Measurements from ENCODE around the gene IFT20.
"Not testable (repeated sequence)": the region's sequence is repeated elsewhere in the genome, so short reads cannot be mapped to it uniquely, and the experiment has no call there.

Gene IFT20

DNA sequence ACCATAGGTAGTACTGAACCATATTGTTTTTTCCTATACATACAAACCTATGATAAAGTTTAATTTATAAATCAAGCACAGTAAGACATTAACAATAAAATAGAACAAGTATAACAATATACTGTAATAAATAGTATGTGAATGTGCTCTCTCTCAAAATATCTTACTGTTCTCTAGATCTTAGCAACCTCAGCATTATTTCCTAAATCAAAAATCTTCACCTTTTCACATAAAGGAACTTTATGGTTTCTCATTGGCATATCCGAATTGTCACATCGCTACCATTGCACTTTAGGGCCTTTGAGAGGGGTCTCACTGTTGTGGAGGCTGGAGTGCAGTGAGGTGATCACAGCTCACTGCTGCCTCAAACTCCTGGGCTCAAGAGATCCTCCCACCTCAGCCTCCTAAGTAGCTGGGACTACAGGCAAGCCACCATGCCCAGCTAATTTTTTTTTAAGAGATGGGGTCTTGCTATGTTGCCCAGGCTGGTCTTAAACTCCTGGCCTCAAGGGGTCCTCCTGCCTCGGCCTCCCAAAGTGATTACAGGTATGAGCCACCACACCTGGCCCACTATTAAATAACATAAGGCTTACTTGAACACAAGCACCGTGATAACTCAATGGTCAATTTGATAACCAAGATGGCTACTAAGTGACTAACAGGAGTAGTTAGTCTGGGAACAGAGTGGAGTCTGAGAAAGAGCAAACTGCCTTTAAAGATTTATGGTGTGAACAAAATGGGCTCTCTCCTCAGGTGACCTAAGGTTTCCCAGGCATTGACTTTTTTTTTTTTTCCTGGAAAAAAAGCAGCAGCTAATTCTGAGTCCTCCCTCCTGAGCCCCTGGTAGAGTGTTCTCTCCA lies 19.2 kb downstream of the IFT20 start:
- H3K4me3 ChIP-seq (ENCODE audit: low read length): no peak overlapping the region
- H3K9me3 ChIP-seq (ENCODE audit: control insufficient read depth, insufficient read depth, low read length): no peaks in the 10 kb centered on the region
- WGBS (ENCODE audit: insufficient coverage, insufficient read length): no CpG with 5 or more reads among the region's 4 CpGs
- H3K4me1 ChIP-seq (ENCODE audit: control insufficient read depth, insufficient read depth, low read length): no peaks in the 10 kb centered on the region; the same call in 1 of the 2 replicates
- no peaks in the 10 kb centered on the region for H3K27me3 ChIP-seq (ENCODE audit: control insufficient read depth, insufficient read depth, low read length)
- DNase-seq (ENCODE audit: low read depth, low spot score): no peak
- no peak overlapping the region for H3K27ac ChIP-seq (ENCODE audit: low read length)
- no peaks in the 10 kb centered on the region for H3K36me3 ChIP-seq (ENCODE audit: control insufficient read depth, insufficient read depth, low read length)

DNA sequence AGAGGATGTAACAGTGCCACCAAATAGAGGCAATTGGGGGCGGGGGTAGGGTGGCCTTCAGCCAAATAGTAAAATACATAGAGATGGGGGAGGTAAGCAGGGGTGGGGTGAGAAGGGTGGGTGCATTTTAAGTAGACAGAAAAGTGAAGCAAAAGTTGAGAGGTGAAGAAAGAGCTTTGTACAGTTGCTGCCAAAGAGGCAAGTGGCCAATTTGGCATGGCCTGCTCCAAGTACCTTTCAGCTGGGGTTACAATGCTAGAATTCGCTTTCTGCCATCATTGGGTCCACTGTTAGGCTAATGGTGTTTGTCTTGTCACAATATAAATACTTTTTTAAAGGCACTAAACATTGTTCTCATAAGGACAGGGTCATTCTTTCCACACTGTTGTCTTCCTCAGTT lies 21.4 kb downstream of the IFT20 start:
- Histone ChIP-seq H3K4me1 (ENCODE audit: control insufficient read depth, insufficient read depth, low read length) (no peaks in the 10 kb centered on the region; the same call in 1 of the 2 replicates), H3K27ac (ENCODE audit: low read length) (no peak overlapping the region), H3K27me3 (ENCODE audit: control insufficient read depth, insufficient read depth, low read length) (no peaks in the 10 kb centered on the region), H3K36me3 (ENCODE audit: control insufficient read depth, insufficient read depth, low read length) (no peaks in the 10 kb centered on the region), H3K4me3 (ENCODE audit: low read length) (no peak overlapping the region), H3K9me3 (ENCODE audit: control insufficient read depth, insufficient read depth, low read length) (no peaks in the 10 kb centered on the region)
- WGBS (ENCODE audit: insufficient coverage, insufficient read length): no CpG with 5 or more reads among the region's 2 CpGs
- DNase-seq (ENCODE audit: low read depth, low spot score): no peak

GRCh38 chr17:28306954-28307401 lies 28.3 kb downstream of the IFT20 start:
- no CpG with 5 or more reads among the region's 38 CpGs for WGBS (ENCODE audit: insufficient coverage, insufficient read length)
- no peak overlapping the region for H3K4me3 ChIP-seq (ENCODE audit: low read length)
- DNase-seq (ENCODE audit: low read depth, low spot score): no peak
- no peak overlapping the region for H3K27ac ChIP-seq (ENCODE audit: low read length)
- H3K27me3 ChIP-seq (ENCODE audit: control insufficient read depth, insufficient read depth, low read length): no peaks in the 10 kb centered on the region
- no peaks in the 10 kb centered on the region for H3K4me1 ChIP-seq (ENCODE audit: control insufficient read depth, insufficient read depth, low read length)
- no peaks in the 10 kb centered on the region for H3K9me3 ChIP-seq (ENCODE audit: control insufficient read depth, insufficient read depth, low read length)
- H3K36me3 ChIP-seq (ENCODE audit: control insufficient read depth, insufficient read depth, low read length): no peaks in the 10 kb centered on the region

- WGBS (ENCODE audit: insufficient coverage, insufficient read length): no CpG with 5 or more reads among the region's 3 CpGs
- Histone ChIP-seq H3K4me1 (ENCODE audit: control insufficient read depth, insufficient read depth, low read length) (no peaks in the 10 kb centered on the region), H3K9me3 (ENCODE audit: control insufficient read depth, insufficient read depth, low read length) (no peaks in the 10 kb centered on the region), H3K27me3 (ENCODE audit: control insufficient read depth, insufficient read depth, low read length) (no peaks in the 10 kb centered on the region), H3K27ac (ENCODE audit: low read length) (no peak overlapping the region), H3K4me3 (ENCODE audit: low read length) (no peak overlapping the region), H3K36me3 (ENCODE audit: control insufficient read depth, insufficient read depth, low read length) (no peaks in the 10 kb centered on the region)
- no peak for DNase-seq (ENCODE audit: low read depth, low spot score)
Observed at GRCh38 chr17:28298449-28298848, 36.8 kb downstream of the IFT20 start.

GRCh38 chr17:28295677-28296578 lies 39.3 kb downstream of the IFT20 start:
- no peaks in the 10 kb centered on the region for H3K27me3 ChIP-seq (ENCODE audit: control insufficient read depth, insufficient read depth, low read length)
- DNase-seq (ENCODE audit: low read depth, low spot score): no peak
- no peaks in the 10 kb centered on the region for H3K9me3 ChIP-seq (ENCODE audit: control insufficient read depth, insufficient read depth, low read length)
- no peak overlapping the region for H3K27ac ChIP-seq (ENCODE audit: low read length)
- WGBS (ENCODE audit: insufficient coverage, insufficient read length): no CpG with 5 or more reads among the region's 3 CpGs
- no peaks in the 10 kb centered on the region for H3K36me3 ChIP-seq (ENCODE audit: control insufficient read depth, insufficient read depth, low read length)
- no peak overlapping the region for H3K4me3 ChIP-seq (ENCODE audit: low read length)
- H3K4me1 ChIP-seq (ENCODE audit: control insufficient read depth, insufficient read depth, low read length): no peaks in the 10 kb centered on the region

DNA sequence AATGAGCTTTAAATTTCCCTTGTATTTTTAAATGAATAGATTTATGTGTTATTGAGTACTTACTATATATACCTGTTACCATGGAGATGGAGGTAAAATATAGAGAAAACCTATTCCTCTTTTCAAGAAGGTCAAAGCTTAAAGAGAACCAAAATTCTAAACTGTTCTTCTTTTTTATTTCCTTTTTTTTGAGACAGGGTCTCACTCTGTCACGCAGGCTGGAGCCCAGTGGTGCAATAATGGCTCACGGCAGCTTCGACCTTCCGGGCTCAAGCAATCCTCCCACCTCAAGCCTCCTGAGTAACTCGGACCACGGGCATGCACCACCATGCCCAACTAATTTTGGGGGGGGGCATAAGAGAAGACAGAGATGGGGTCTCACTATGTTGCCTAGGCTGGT lies 41.3 kb downstream of the IFT20 start:
- Histone ChIP-seq H3K9me3 (ENCODE audit: control insufficient read depth, insufficient read depth, low read length) (no peaks in the 10 kb centered on the region), H3K36me3 (ENCODE audit: control insufficient read depth, insufficient read depth, low read length) (no peaks in the 10 kb centered on the region), H3K27me3 (ENCODE audit: control insufficient read depth, insufficient read depth, low read length) (no peaks in the 10 kb centered on the region), H3K27ac (ENCODE audit: low read length) (no peak overlapping the region), H3K4me3 (ENCODE audit: low read length) (no peak overlapping the region), H3K4me1 (ENCODE audit: control insufficient read depth, insufficient read depth, low read length) (no peaks in the 10 kb centered on the region)
- no peak for DNase-seq (ENCODE audit: low read depth, low spot score)
- WGBS (ENCODE audit: insufficient coverage, insufficient read length): no CpG with 5 or more reads among the region's 6 CpGs

- not testable (repeated sequence) for H3K4me1 ChIP-seq (ENCODE audit: control insufficient read depth, insufficient read depth, low read length); H3K4me3 ChIP-seq (ENCODE audit: low read length); H3K36me3 ChIP-seq (ENCODE audit: control insufficient read depth, insufficient read depth, low read length); H3K9me3 ChIP-seq (ENCODE audit: control insufficient read depth, insufficient read depth, low read length); DNase-seq (ENCODE audit: low read depth, low spot score); H3K27me3 ChIP-seq (ENCODE audit: control insufficient read depth, insufficient read depth, low read length); H3K27ac ChIP-seq (ENCODE audit: low read length)
- WGBS (ENCODE audit: insufficient coverage, insufficient read length): no CpG with 5 or more reads among the region's 12 CpGs
Observed at GRCh38 chr17:28292878-28293277, 42.4 kb downstream of the IFT20 start.

DNA sequence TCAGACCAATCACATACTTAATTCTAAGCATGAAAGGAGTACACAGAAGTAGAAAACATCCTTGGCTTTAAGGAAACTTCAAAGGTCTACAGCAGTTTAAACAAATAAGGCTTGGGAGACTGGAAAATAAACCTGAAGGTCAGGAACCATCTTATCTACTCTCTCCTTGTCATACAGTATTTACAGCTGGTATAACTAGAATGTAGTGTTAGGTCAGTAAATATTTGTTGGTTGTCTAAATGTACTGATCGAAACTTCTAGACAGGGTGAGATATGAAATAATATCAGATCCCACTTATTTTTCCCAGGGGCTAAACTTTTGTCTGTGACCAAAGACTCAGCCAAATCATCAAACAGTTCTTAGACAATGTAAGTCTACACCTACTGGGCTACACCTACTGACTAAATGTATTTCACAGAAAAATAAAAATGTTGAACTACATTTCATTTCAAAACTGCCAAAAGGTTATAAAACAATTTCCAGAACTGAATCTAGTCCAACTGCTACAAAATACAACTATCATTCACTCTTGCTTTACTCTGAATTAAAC lies 43.4 kb downstream of the IFT20 start:
- no CpG with 5 or more reads among the region's 1 CpG for WGBS (ENCODE audit: insufficient coverage, insufficient read length)
- Histone ChIP-seq H3K9me3 (ENCODE audit: control insufficient read depth, insufficient read depth, low read length) (no peaks in the 10 kb centered on the region), H3K27me3 (ENCODE audit: control insufficient read depth, insufficient read depth, low read length) (no peaks in the 10 kb centered on the region), H3K27ac (ENCODE audit: low read length) (no peak overlapping the region), H3K4me1 (ENCODE audit: control insufficient read depth, insufficient read depth, low read length) (no peaks in the 10 kb centered on the region), H3K4me3 (ENCODE audit: low read length) (no peak overlapping the region), H3K36me3 (ENCODE audit: control insufficient read depth, insufficient read depth, low read length) (no peaks in the 10 kb centered on the region)
- DNase-seq (ENCODE audit: low read depth, low spot score): no peak

DNA sequence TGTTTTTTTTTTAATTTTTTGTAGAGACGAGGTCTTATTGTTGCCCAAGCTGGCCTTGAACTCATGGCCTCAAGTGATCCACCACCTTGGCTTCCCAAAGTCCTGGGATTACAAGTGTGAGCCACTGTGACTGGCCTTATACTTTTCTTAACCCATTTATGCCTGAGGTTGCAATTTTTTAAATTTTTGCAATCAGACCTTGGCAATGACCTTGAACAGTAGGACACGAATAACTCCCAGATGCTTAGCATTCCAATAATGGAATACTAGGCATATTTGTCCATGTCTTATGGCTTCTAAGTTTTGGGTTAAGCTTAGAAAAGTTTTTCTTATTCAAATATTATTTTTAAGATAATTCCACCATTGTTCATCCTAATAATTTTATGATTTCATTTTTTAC lies 44.6 kb downstream of the IFT20 start:
- H3K27me3 ChIP-seq (ENCODE audit: control insufficient read depth, insufficient read depth, low read length): no peaks in the 10 kb centered on the region
- no peak for DNase-seq (ENCODE audit: low read depth, low spot score)
- no peaks in the 10 kb centered on the region for H3K4me1 ChIP-seq (ENCODE audit: control insufficient read depth, insufficient read depth, low read length)
- H3K4me3 ChIP-seq (ENCODE audit: low read length): no peak overlapping the region
- H3K9me3 ChIP-seq (ENCODE audit: control insufficient read depth, insufficient read depth, low read length): no peaks in the 10 kb centered on the region
- no peak overlapping the region for H3K27ac ChIP-seq (ENCODE audit: low read length)
- no CpG with 5 or more reads among the region's 2 CpGs for WGBS (ENCODE audit: insufficient coverage, insufficient read length)
- H3K36me3 ChIP-seq (ENCODE audit: control insufficient read depth, insufficient read depth, low read length): no peaks in the 10 kb centered on the region

DNA sequence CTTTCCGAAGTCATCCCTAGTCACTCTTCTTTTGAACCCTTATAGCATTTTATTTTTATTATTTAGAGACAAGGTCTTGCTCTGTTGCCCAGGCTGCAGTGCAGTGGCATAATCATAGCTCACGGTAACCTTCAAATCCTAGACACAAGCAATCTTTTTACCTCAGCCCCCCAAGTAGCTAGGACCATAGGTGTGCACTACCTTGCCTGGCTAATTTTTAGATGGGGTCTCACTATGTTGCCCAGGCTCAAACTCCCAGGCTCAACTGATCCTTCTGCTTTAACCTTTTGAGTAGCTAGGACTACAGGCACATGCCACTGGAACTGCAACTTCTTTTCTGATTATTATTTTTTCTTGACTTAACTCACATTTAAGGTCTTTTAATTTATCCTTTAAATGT lies 49.3 kb downstream of the IFT20 start:
- Histone ChIP-seq H3K36me3 (ENCODE audit: control insufficient read depth, insufficient read depth, low read length) (no peaks in the 10 kb centered on the region), H3K4me3 (ENCODE audit: low read length) (no peak overlapping the region), H3K27me3 (ENCODE audit: control insufficient read depth, insufficient read depth, low read length) (no peaks in the 10 kb centered on the region), H3K4me1 (ENCODE audit: control insufficient read depth, insufficient read depth, low read length) (no peaks in the 10 kb centered on the region), H3K27ac (ENCODE audit: low read length) (no peak overlapping the region), H3K9me3 (ENCODE audit: control insufficient read depth, insufficient read depth, low read length) (no peaks in the 10 kb centered on the region)
- DNase-seq (ENCODE audit: low read depth, low spot score): no peak
- WGBS (ENCODE audit: insufficient coverage, insufficient read length): no CpG with 5 or more reads among the region's 2 CpGs
